Prostate gland (tissue), 2 donors: ENCODE data around the gene ATP13A2. TPM values are rescaled to one million over a fixed set of nuclear protein-coding genes. Genes with fewer than 3 reads are reported as not detected.
A peak's percentile ranks its signal among the peaks of the same experiment; 100 is the strongest.

Source experiments
- DNase-seq: peaks from one replicate; pipeline ENCODE4 v3.0.0-alpha.2; 2019; ENCODE audit warnings: low spot score
- H3K27ac ChIP-seq, 2 donors: fragments of 200-600 bp; sonication (generic); 2 replicates each; pipeline ENCODE4 v1.5.1; 2017 to 2019
- H3K27me3 ChIP-seq: fragments of 200-600 bp; sonication (generic); replicated peaks from 2 replicates; pipeline ENCODE4 v1.5.1; 2019; ENCODE audit not compliant: insufficient read depth
- H3K36me3 ChIP-seq, 2 donors: fragments of 200-600 bp; sonication (generic); 1 replicate in 1 of 2; 2 replicates in 1 of 2; pipeline versions ENCODE4 v1.5.1 to v1.8.1; 2017 to 2019
- H3K4me1 ChIP-seq: fragments of 200-600 bp; sonication (generic); replicated peaks from 2 replicates; pipeline ENCODE4 v1.5.1; 2019
- H3K4me3 ChIP-seq, 2 donors: fragments of 200-600 bp; sonication (generic); 2 replicates each; pipeline ENCODE4 v1.5.1; 2017 to 2019
- H3K9me3 ChIP-seq: fragments of 200-600 bp; sonication (generic); 2 replicates; pipeline ENCODE4 v1.5.1; 2017
- POLR2A ChIP-seq: fragments of 450-650 bp; IDR thresholded peaks from one replicate; pipeline ENCODE4 v1.6.1; 2016; ENCODE audit warnings: antibody characterized with exemption, mild to moderate bottlenecking
- POLR2AphosphoS5 ChIP-seq: sonication (generic); formaldehyde crosslinking; IDR thresholded peaks from one replicate; pipeline ENCODE4 v1.6.1; 2017; ENCODE audit warnings: antibody characterized with exemption
- WGBS: methylation state at CpG from one replicate; pipeline ENCODE4 v1.1.5; 2018; 5-methylcytosine and 5-hydroxymethylcytosine counted together
- intact Hi-C: fragments of 100-400 bp; cut with DNase I; formaldehyde crosslinking; loops from one replicate; pipeline ENCODE4 v1.14.2; 2022
- total RNA-seq, 2 donors: library from RNA; depleted of rRNA; stranded (reverse); fragments of >200 nt; gene quantifications; one replicate each; pipeline ENCODE4 v1.1.0, GENCODE V29; 2016
- TF ChIP-seq, protein P1 (sequence below), 4 experiments: fragments of 200-600 bp in 2 of 4; fragments of 450-650 bp in 2 of 4; sonication (generic) in 2 of 4; IDR thresholded peaks; 1 replicate in 3 of 4; 2 replicates in 1 of 4; pipeline ENCODE4 v1.5.1; 2016 to 2019; ENCODE audit warnings: antibody characterized with exemption in 4 of 4, mild to moderate bottlenecking in 2 of 4, moderate library complexity in 2 of 4

The ATP13A2 gene
- total RNA-seq, 2 donors from 2014 or later: 45.4 to 47.9 TPM

DNA sequence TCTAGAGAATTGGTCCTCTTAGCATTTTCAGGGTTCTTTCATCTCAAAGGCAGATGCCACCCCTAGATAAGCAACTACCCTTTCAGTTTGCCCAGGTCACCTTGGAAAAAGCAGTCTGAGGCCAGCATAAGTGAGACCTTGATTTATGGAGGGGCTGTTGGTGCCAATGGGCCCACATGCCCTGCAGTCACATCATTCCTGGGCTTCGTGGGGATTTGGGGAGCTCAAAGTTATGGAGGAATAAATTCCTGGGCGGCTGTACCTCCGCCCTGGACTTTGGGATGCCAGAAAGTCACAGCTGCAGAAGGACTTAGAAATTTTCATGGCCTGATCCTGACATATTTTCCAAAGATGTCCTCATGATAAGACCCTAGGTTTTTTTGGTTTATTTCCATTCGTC is 44.8 kb upstream of the ATP13A2 start:
- Histone ChIP-seq H3K4me1 (peaks cover 6% of the 10 kb centered on the region), H3K27ac (no peak overlapping the region), H3K9me3 (no peaks in the 10 kb centered on the region), H3K4me3 (no peak overlapping the region), H3K27me3 (no peaks in the 10 kb centered on the region), H3K36me3 (no peaks in the 10 kb centered on the region)
- intact Hi-C loops: no loop called here
- DNase-seq: no peak
- WGBS: 56% methylated on average over 4 of the region's 4 CpGs
- TF ChIP-seq, protein P1, sequence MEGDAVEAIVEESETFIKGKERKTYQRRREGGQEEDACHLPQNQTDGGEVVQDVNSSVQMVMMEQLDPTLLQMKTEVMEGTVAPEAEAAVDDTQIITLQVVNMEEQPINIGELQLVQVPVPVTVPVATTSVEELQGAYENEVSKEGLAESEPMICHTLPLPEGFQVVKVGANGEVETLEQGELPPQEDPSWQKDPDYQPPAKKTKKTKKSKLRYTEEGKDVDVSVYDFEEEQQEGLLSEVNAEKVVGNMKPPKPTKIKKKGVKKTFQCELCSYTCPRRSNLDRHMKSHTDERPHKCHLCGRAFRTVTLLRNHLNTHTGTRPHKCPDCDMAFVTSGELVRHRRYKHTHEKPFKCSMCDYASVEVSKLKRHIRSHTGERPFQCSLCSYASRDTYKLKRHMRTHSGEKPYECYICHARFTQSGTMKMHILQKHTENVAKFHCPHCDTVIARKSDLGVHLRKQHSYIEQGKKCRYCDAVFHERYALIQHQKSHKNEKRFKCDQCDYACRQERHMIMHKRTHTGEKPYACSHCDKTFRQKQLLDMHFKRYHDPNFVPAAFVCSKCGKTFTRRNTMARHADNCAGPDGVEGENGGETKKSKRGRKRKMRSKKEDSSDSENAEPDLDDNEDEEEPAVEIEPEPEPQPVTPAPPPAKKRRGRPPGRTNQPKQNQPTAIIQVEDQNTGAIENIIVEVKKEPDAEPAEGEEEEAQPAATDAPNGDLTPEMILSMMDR (IDR thresholded peaks at IDR 0.05): no peak
- TF ChIP-seq POLR2AphosphoS5: no peak
- no peak for TF ChIP-seq POLR2A

- TF ChIP-seq, protein P1 (IDR thresholded peaks at IDR 0.05): no peak
- no peak for TF ChIP-seq POLR2A
- TF ChIP-seq POLR2AphosphoS5: no peak
- Histone ChIP-seq H3K9me3 (no peaks in the 10 kb centered on the region), H3K4me3 (no peak overlapping the region), H3K27me3 (no peaks in the 10 kb centered on the region), H3K4me1 (peaks cover 6% of the 10 kb centered on the region), H3K36me3 (no peaks in the 10 kb centered on the region), H3K27ac (no peak overlapping the region)
- intact Hi-C loops: no loop called here
- WGBS: 93% methylated on average over 7 of the region's 7 CpGs
- no peak for DNase-seq
These were observed 44.1 kb upstream of the ATP13A2 start for GRCh38 chr1:17055801-17056200.

DNA sequence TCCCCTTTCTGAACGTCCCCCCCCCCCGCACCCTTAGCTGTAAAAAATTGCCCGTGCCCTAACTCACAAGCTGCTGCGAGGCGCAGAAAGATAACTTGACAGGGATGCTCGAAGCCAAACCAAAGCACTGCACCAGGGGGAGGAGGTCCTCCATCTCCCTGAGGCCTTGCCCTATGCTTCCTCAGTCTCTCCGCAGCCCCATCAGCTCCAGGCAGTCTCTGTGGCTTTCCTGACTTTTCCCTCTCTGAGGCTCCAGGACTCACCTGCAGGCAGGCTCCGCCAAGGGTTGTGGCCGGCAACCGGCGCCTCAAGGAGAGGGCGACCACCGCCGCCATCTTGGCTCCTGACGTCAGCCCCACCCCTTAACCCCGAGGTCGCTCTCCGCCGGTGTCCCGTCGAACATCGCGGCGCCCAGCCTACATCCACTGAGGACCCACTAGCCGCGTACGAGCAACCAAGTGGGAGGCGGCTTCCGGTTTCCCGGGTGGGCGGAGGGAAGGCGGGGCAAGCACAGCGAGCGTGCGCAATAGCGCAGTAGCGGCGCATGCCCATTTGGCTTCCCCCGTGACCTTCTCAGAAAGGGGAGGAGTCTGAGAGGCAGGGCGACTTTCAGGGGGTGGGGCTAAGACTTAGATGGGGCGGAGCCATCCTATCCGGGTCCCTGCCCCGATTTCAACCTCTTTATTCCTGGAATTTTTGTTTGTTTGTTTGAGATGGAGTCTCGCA is 42.1 kb upstream of the ATP13A2 start, which contains the start of gene SDHB:
Gene SDHB, minus strand, starts transcription at position 348 of the 726 bp plus-strand sequence. Its CDS starts 13 bp downstream, at position 335.
- TF ChIP-seq POLR2A (peak; percentile 95), POLR2AphosphoS5 (peak; percentile 100)
- TF ChIP-seq, protein P1 (IDR thresholded peaks at IDR 0.05): peak in 2 of 4 experiments; percentile 2 to 32
- Histone ChIP-seq H3K27ac (peak within 1 kb of the TSS; percentile 81), H3K4me3 (peak within 1 kb of the TSS; percentile 68 to 85), H3K9me3 (no peaks in the 10 kb centered on the region), H3K36me3 (no peaks in the 10 kb centered on the region), H3K4me1 (peaks cover 6% of the 10 kb centered on the region), H3K27me3 (no peaks in the 10 kb centered on the region)
- DNase-seq: peak; percentile 98
- WGBS: under 1% methylated on average over 41 of the region's 44 CpGs
- intact Hi-C loops: no loop called here

- no peak for DNase-seq
- Histone ChIP-seq H3K36me3 (no peaks in the 10 kb centered on the region), H3K4me1 (peaks cover 6% of the 10 kb centered on the region), H3K9me3 (no peaks in the 10 kb centered on the region), H3K27ac (peak overlapping the region; percentile 81), H3K4me3 (peak overlapping the region; percentile 68 to 85), H3K27me3 (no peaks in the 10 kb centered on the region)
- 7% methylated on average over 12 of the region's 12 CpGs for whole genome bisulfite sequencing
- intact Hi-C loops: no loop called here
- no peak for TF ChIP-seq POLR2AphosphoS5
- TF ChIP-seq, protein P1 (IDR thresholded peaks at IDR 0.05): no peak
- TF ChIP-seq POLR2A: no peak
These were observed 41.5 kb upstream of the ATP13A2 start for GRCh38 chr1:17053086-17053684.
